GM18951 (cell line): ENCODE measurements around the gene CAPN11.

ENCODE experiments used
- POLR2A ChIP-seq: IDR thresholded peaks from 4 replicates; pipeline ENCODE4 v1.6.1; 2011; ENCODE audit warnings: mild to moderate bottlenecking; ENCODE audit not compliant: insufficient read length, insufficient read depth; ENCODE audit errors: extremely low read depth
- in situ Hi-C: fragments of 300-500 bp; cut with MboI; formaldehyde crosslinking; loops from one replicate; pipeline ENCODE4 v1.12.0; 2022; ENCODE audit warnings: low sequenced_read_pairs, mixed read lengths, inconsistent platforms; ENCODE audit not compliant: unreplicated experiment

Gene CAPN11

DNA sequence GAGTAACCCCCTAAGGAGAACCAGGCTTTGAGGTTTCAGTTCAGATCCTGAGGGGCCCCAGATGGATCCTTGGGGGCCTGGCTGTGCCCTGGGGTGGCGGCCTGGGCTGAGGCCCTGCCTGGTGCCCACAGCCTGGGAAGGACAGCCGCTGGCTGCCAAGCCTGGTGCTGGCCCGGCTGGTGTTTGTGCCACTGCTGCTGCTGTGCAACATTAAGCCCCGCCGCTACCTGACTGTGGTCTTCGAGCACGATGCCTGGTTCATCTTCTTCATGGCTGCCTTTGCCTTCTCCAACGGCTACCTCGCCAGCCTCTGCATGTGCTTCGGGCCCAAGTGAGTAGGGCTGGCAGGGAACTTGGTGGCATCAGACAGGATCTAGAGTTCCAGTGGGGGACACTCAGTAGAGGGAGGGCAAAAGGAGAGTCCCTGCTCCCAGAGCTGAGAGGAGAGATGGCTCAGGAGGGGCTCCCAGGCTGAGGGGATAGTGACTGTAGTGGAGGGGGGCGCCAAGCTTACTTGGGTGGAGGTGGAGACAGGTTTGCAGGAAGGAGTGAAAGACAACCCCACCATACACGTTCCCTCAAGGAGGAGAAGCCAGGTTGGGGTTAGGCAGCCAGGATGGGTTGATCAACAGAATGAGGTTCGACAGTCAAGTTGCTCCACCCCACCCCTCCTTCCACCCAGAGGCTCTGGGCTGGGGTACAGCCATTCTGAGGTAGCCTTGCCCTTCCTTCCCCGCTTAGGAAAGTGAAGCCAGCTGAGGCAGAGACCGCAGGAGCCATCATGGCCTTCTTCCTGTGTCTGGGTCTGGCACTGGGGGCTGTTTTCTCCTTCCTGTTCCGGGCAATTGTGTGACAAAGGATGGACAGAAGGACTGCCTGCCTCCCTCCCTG lies 74.3 kb downstream of the CAPN11 start:
- no peak for TF ChIP-seq POLR2A
- in situ Hi-C loops, result no loop called here

DNA sequence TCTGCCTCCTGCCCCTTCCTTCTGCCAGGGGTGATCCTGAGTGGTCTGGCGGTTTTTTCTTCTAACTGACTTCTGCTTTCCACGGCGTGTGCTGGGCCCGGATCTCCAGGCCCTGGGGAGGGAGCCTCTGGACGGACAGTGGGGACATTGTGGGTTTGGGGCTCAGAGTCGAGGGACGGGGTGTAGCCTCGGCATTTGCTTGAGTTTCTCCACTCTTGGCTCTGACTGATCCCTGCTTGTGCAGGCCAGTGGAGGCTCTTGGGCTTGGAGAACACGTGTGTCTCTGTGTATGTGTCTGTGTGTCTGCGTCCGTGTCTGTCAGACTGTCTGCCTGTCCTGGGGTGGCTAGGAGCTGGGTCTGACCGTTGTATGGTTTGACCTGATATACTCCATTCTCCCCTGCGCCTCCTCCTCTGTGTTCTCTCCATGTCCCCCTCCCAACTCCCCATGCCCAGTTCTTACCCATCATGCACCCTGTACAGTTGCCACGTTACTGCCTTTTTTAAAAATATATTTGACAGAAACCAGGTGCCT lies 75.0 kb downstream of the CAPN11 start:
- no peak for TF ChIP-seq POLR2A
- in situ Hi-C loops, result no loop called here
